Subcutaneous adipose tissue (tissue), 4 donors: Measurements from ENCODE around the gene LARGE1. TPM values are rescaled to one million over a fixed set of nuclear protein-coding genes. Genes with fewer than 3 reads are reported as not detected.

ENCODE experiments used
- total RNA-seq, 4 donors: library from RNA; depleted of rRNA; stranded (reverse); fragments of >200 nt; gene quantifications; one replicate each; pipeline ENCODE4 v1.1.0, GENCODE V29; 2016
- TF ChIP-seq, protein P1 (sequence below): fragments of 450-650 bp; IDR thresholded peaks from one replicate; pipeline ENCODE4 v1.5.1; 2016; ENCODE audit warnings: low read depth, mild to moderate bottlenecking, control low read depth, antibody characterized with exemption, moderate library complexity

Gene LARGE1
- total RNA-seq, 4 donors from 2014 or later, result 19.4 to 28.8 (median 22.1) TPM

GRCh38 chr22:33563220-33563964, 356.9 kb downstream of the LARGE1 start:
- TF ChIP-seq, protein P1, sequence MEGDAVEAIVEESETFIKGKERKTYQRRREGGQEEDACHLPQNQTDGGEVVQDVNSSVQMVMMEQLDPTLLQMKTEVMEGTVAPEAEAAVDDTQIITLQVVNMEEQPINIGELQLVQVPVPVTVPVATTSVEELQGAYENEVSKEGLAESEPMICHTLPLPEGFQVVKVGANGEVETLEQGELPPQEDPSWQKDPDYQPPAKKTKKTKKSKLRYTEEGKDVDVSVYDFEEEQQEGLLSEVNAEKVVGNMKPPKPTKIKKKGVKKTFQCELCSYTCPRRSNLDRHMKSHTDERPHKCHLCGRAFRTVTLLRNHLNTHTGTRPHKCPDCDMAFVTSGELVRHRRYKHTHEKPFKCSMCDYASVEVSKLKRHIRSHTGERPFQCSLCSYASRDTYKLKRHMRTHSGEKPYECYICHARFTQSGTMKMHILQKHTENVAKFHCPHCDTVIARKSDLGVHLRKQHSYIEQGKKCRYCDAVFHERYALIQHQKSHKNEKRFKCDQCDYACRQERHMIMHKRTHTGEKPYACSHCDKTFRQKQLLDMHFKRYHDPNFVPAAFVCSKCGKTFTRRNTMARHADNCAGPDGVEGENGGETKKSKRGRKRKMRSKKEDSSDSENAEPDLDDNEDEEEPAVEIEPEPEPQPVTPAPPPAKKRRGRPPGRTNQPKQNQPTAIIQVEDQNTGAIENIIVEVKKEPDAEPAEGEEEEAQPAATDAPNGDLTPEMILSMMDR, result no peak

DNA sequence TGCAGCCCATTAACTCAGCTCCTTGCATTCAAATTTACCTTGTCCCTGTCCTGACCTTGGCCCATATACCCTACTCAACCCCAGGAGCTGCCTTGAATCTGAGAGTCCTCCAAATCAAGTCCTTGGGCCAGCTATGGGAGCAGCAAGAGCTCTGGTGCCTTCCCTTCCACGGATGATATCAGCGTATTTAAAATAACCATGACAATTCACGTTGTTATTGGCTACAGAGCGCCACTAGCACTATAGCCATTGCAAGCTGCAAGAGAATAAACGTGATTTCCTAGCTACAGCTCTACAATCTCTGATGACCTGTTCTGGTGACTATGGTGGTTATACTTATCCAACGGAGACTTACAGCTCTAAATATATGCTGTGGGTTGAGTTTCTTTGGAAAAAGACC, 357.8 kb downstream of the LARGE1 start:
- TF ChIP-seq, protein P1, result no peak

- TF ChIP-seq, protein P1, result no peak
Measured at GRCh38 chr22:33561149-33561807, 359.0 kb downstream of the LARGE1 start.

- TF ChIP-seq, protein P1, result no peak
Measured at GRCh38 chr22:33557836-33558235, 362.4 kb downstream of the LARGE1 start.

DNA sequence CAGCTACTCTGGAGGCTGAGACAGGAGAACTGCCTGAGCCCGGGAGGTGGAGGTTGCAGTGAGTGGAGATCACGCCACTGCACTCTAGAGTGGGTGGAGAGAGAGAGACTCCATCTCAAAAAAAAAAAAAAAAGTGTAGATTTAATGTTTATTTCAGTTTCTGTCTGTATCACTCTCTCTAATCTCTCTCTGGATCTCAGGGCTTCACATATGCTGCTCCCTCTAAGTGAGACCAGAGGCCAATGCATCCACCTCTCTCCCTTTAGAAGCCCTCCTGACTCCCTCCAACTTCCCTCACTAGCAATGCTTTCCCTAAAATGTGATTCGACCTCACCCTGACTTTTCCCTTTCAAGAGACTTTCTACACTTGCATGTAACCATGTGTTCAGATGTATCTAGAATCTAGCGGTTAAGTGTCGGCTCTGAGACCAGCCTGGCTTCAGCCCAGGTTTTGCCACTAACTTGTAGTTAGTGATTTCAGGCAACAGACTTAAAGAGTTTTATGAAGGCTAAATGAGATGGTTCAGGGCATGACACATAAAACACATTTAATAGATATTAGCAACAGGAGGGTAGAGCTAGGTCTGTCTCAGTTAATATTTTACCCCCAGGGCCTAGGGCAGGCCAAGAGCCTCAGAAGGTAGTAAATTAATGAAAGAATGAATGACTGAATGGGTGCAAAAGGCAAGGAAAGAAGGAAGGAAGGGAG, 364.3 kb downstream of the LARGE1 start:
- TF ChIP-seq, protein P1, result no peak

GRCh38 chr22:33553493-33553892, 366.8 kb downstream of the LARGE1 start:
- TF ChIP-seq, protein P1, result no peak

DNA sequence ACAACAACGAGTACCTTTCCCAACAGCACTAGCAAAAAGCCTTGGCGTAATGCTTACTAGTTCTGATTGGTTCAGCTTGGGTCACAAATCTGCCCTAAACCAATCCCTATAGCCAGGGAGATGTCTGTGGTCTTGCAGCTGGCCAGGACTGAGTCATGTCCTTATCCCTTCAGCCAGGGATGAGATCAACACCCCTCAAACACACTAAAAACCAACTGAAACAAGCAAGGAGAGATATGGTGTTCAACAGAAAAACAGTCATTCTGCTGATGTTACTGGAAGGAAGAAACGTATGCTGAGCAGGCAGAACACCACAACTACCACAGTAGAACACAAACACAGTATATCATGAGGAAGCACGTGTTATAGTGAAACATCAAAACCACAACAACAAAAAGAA, 375.6 kb downstream of the LARGE1 start:
- TF ChIP-seq, protein P1, result no peak
